Vagina (tissue), 2 donors: ENCODE measurements around the gene HDAC10.

Experiments
- POLR2A ChIP-seq, 2 donors: fragments of 450-650 bp; IDR thresholded peaks; one replicate each; pipeline ENCODE4 v1.6.1; 2017; ENCODE audit warnings: antibody characterized with exemption in 2 of 2, mild to moderate bottlenecking in 2 of 2, moderate library complexity in 2 of 2
- POLR2AphosphoS5 ChIP-seq, 2 donors: sonication (generic); formaldehyde crosslinking; IDR thresholded peaks; one replicate each; pipeline ENCODE4 v1.9.0; 2017; ENCODE audit warnings: antibody characterized with exemption in 2 of 2, mild to moderate bottlenecking in 2 of 2, low read depth in 1 of 2; ENCODE audit not compliant: insufficient read depth in 1 of 2
- TF ChIP-seq, protein P1 (sequence below), 3 experiments: fragments of 450-650 bp in 2 of 3; fragments of 200-600 bp in 1 of 3; sonication (generic) in 1 of 3; IDR thresholded peaks; one replicate each; pipeline ENCODE4 v1.5.1; 2017 to 2019; ENCODE audit warnings: antibody characterized with exemption in 3 of 3, mild to moderate bottlenecking in 2 of 3, moderate library complexity in 2 of 3

DNA sequence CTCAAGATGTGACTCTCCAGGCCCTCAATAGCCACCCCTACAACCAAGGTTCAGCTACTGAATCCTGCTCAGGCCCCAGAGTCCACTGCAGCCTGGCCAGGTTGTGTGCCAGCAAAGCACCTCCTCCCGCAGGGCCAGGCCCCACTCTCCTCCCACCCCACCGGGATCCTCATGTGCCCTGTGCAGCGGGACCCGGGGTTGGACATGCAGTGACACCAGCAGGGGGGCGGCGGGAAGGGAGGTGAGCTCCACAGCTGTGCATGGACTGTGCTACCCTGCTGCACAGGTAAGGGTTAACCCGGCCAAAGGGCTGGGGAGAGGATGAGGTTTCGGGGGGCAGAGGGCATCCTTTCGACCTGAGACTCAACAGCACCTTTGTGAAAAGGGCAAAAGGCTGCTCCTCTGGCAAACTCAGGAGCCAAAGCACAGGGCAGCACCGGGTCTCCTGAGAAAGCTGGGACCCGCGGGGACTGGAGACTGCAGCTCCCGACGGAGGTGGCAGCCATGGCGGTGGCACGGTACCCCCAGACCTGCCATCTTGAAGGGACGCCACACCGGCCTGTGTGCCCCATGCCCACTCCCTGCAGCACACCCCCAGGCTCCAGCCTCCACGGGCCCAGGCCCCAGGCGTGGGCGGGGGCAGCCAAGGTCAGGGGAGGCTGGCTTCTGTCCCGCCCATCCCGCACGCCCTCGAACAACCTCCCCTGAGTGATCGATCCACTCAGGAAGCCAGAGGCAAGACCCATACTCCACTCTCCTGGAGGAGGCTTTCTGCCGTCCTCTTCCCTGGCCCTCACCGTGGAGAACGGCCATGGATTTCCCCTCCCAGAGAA lies 45.8 kb upstream of the HDAC10 start:
- TF ChIP-seq, protein P1, sequence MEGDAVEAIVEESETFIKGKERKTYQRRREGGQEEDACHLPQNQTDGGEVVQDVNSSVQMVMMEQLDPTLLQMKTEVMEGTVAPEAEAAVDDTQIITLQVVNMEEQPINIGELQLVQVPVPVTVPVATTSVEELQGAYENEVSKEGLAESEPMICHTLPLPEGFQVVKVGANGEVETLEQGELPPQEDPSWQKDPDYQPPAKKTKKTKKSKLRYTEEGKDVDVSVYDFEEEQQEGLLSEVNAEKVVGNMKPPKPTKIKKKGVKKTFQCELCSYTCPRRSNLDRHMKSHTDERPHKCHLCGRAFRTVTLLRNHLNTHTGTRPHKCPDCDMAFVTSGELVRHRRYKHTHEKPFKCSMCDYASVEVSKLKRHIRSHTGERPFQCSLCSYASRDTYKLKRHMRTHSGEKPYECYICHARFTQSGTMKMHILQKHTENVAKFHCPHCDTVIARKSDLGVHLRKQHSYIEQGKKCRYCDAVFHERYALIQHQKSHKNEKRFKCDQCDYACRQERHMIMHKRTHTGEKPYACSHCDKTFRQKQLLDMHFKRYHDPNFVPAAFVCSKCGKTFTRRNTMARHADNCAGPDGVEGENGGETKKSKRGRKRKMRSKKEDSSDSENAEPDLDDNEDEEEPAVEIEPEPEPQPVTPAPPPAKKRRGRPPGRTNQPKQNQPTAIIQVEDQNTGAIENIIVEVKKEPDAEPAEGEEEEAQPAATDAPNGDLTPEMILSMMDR (IDR thresholded peaks at IDR 0.05) = no peak
- no peak for TF ChIP-seq POLR2A (IDR thresholded peaks at IDR 0.05)
- no peak for TF ChIP-seq POLR2AphosphoS5 (IDR thresholded peaks at IDR 0.05; ENCODE audit: insufficient read depth in 1 of 2, low read depth in 1 of 2)
